ENCODE measurements around the gene C11orf97. TPM values are rescaled to one million over a fixed set of nuclear protein-coding genes. Genes with fewer than 3 reads are reported as not detected.

Gene C11orf97
- total and polyA plus RNA-seq, 2 donors (not counting 3 experiments of a cell fraction or from before 2014, with no cell fraction given) = not detected

GRCh38 chr11:94546162-94546470 lies 33.9 kb downstream of the C11orf97 start:
- H3K9me3 ChIP-seq (replicated peaks; ENCODE audit: control insufficient read depth, insufficient read depth, low read length) = no peaks in the 10 kb centered on the region
- TF ChIP-seq POLR2AphosphoS5 (IDR thresholded peaks at IDR 0.05; ENCODE audit: insufficient read depth, low read depth, low read length) (no peak), FOS (IDR thresholded peaks at IDR 0.05; ENCODE audit: borderline replicate concordance, insufficient read depth, low read length) (no peak), GATA2 (IDR thresholded peaks at IDR 0.05; ENCODE audit: insufficient read depth, insufficient read length, low read depth, low read length) (no peak)
- H4K20me1 ChIP-seq (replicated peaks; ENCODE audit: control insufficient read depth, extremely low read depth, insufficient read depth, low read length) = no peaks in the 10 kb centered on the region
- CTCF ChIA-PET = no interaction called here
- POLR2A ChIA-PET = no interaction called here
- no peak overlapping the region for H3K27ac ChIP-seq (ENCODE audit: insufficient read depth, low read depth, low read length)
- H3K4me2 ChIP-seq (ENCODE audit: insufficient read depth, low read length) = peak overlapping the region; percentile 45
- TSS peak; percentile 29 for BruUV-seq (replicated peaks)
- DNase-seq (ENCODE audit: low read depth, low spot score) (no peak), FAIRE-seq (no peak)
- H2AFZ ChIP-seq (ENCODE audit: low read depth, low read length) = no peak overlapping the region
- no peaks in the 10 kb centered on the region for H3K36me3 ChIP-seq (ENCODE audit: control insufficient read depth in 2 of 2, extremely low read depth in 1 of 2, insufficient read depth in 2 of 2, low read length in 2 of 2)
- dilution Hi-C loops (cut with MboI; ENCODE audit: extremely low pct_ligation_motif_present, low sequenced_read_pairs) = no loop called here
- peaks cover 2 to 6% of the 10 kb centered on the region in 2 experiments for H3K27me3 ChIP-seq (ENCODE audit: control insufficient read depth in 2 of 2, insufficient read depth in 2 of 2, low read length in 2 of 2)
- peaks cover 12% of the 10 kb centered on the region for H3K4me1 ChIP-seq (ENCODE audit: control insufficient read depth, extremely low read depth, insufficient read depth, low read length)
- peaks cover 9% of the 10 kb centered on the region for H3K79me2 ChIP-seq (ENCODE audit: control insufficient read depth, insufficient read depth, low read length)
- intact Hi-C loops (cut with micrococcal nuclease) = loop anchor here (10.0 kb wide), 2 partner anchors 219 to 349 kb away; partner anchors contain the start of gene AMOTL1
- H3K9me1 ChIP-seq (replicated peaks; ENCODE audit: control insufficient read depth, extremely low read depth, insufficient read depth, low read length) = no peaks in the 10 kb centered on the region
- no peak overlapping the region for H3K9ac ChIP-seq (replicated peaks; ENCODE audit: extremely low read depth, insufficient read depth, low read length)
- H3K4me3 ChIP-seq (replicated peaks in 1 of 3; ENCODE audit: insufficient read depth in 1 of 3, low read depth in 1 of 3, low read length in 3 of 3) = no peak overlapping the region

GRCh38 chr11:94546886-94547285 lies 34.6 kb downstream of the C11orf97 start:
- CTCF ChIA-PET = interaction anchor here (0.9 to 1.6 kb wide), 2 partner anchors 10 to 16 kb away, joined by 3 to 4 read pairs; no protein-coding TSS in a partner anchor
- peaks cover 12% of the 10 kb centered on the region for H3K4me1 ChIP-seq (ENCODE audit: control insufficient read depth, extremely low read depth, insufficient read depth, low read length)
- no TSS peak for BruUV-seq (replicated peaks)
- H3K4me2 ChIP-seq (ENCODE audit: insufficient read depth, low read length) = peak overlapping the region; percentile 45
- no peaks in the 10 kb centered on the region for H3K36me3 ChIP-seq (ENCODE audit: control insufficient read depth in 2 of 2, extremely low read depth in 1 of 2, insufficient read depth in 2 of 2, low read length in 2 of 2)
- H3K4me3 ChIP-seq (replicated peaks in 1 of 3; ENCODE audit: insufficient read depth in 1 of 3, low read depth in 1 of 3, low read length in 3 of 3) = no peak overlapping the region
- DNase-seq (ENCODE audit: low read depth, low spot score) (no peak), FAIRE-seq (no peak)
- no peak overlapping the region for H3K9ac ChIP-seq (replicated peaks; ENCODE audit: extremely low read depth, insufficient read depth, low read length)
- H3K9me3 ChIP-seq (replicated peaks; ENCODE audit: control insufficient read depth, insufficient read depth, low read length) = no peaks in the 10 kb centered on the region
- no peaks in the 10 kb centered on the region for H4K20me1 ChIP-seq (replicated peaks; ENCODE audit: control insufficient read depth, extremely low read depth, insufficient read depth, low read length)
- no peak for TF ChIP-seq FOS (IDR thresholded peaks at IDR 0.05; ENCODE audit: borderline replicate concordance, insufficient read depth, low read length)
- TF ChIP-seq CTCF (IDR thresholded peaks at IDR 0.05; ENCODE audit: extremely low read depth in 1 of 2, insufficient read depth in 1 of 2, low read depth in 1 of 2, low read length in 2 of 2) = no peak
- TF ChIP-seq GATA2 (IDR thresholded peaks at IDR 0.05; ENCODE audit: insufficient read depth, insufficient read length, low read depth, low read length) = no peak
- H3K27ac ChIP-seq (ENCODE audit: insufficient read depth, low read depth, low read length) = no peak overlapping the region
- peaks cover 9% of the 10 kb centered on the region for H3K79me2 ChIP-seq (ENCODE audit: control insufficient read depth, insufficient read depth, low read length)
- intact Hi-C loops (cut with micrococcal nuclease) (loop anchor here (10.0 kb wide), 2 partner anchors 218 to 348 kb away; partner anchors contain the start of gene AMOTL1), dilution Hi-C loops (cut with MboI; ENCODE audit: extremely low pct_ligation_motif_present, low sequenced_read_pairs) (no loop called here)
- no peak overlapping the region for H2AFZ ChIP-seq (ENCODE audit: low read depth, low read length)
- no peaks in the 10 kb centered on the region for H3K9me1 ChIP-seq (replicated peaks; ENCODE audit: control insufficient read depth, extremely low read depth, insufficient read depth, low read length)
- POLR2A ChIA-PET = no interaction called here
- peaks cover 0 to 1% of the 10 kb centered on the region in 2 experiments for H3K27me3 ChIP-seq (ENCODE audit: control insufficient read depth in 2 of 2, insufficient read depth in 2 of 2, low read length in 2 of 2)
